GM12872 (cell line): Measurements from ENCODE around the gene HNRNPH1.

Experiments used
- CTCF ChIP-seq: IDR thresholded peaks from 3 replicates; pipeline ENCODE4 v1.5.1; 2011; ENCODE audit warnings: low read depth, mild to moderate bottlenecking, low read length, moderate library complexity; ENCODE audit not compliant: insufficient read depth

The HNRNPH1 gene

GRCh38 chr5:179620703-179621350, 2.6 kb downstream of the HNRNPH1 start:
- no peak for TF ChIP-seq CTCF

- TF ChIP-seq CTCF: no peak
Observed at GRCh38 chr5:179620293-179620692, 3.2 kb downstream of the HNRNPH1 start.

DNA sequence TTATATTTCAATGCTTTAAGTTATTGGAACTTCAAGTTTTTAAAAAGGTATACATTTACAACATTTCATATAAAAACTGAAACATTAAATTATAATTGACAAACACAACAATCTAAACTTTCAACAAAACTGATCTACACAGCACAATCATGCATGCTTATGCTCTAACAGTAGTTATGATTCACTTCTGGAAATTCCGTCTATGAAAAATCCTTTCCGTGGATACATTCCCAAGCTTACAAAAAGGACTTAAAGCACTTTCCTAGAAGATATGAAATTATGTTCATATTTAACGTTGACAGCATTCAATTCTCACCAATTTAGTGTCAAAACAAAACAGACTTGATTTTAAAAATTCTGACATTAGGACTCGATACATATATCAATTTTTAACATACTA, 3.7 kb downstream of the HNRNPH1 start:
- no peak for TF ChIP-seq CTCF

DNA sequence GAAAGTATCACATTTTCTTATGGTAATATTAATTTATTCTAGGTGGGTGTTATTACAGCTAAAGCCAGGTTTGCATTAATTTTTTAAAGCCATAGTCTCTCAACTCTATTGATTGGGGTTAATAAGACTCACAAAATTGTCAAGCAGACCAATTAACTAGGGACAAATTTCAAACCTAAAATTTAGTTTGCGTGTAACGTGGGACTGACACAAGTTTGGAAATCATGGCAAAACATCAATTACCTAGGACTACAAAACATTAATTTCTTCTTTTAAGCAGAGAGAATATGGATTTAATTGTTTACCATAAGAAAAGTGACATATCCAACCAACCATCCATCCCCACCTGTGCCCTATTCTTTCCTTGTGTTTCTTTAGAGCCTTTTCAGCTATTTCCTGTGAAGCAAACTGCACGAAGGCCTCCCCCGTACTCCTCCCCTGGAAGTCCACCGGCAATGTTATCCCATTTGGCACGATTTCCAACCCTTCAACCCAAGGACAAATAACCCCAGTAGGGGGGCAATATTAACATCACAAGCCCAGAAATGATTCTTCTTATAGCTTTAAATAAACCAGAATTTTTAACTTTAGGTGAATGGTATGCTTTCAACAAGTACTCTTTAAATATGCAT, 4.4 kb downstream of the HNRNPH1 start:
- TF ChIP-seq CTCF: no peak

DNA sequence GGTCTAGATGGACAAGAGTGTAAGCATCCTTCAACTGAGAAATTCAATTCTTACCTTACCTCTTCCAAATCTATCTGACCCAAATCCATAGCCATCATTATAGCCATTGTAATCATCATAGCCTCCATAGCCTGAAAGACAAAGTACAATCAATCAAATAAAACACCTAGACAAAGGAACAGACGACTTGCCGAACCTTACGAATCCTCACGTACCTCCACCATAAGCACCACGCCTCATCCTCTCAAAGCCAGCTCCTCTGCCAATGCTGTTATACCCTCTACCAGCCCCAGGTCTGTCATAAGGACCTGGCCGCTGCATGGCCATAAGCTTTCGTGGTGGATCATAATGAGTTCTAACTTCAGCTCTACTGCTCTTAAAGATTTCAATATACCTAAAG, 5.5 kb downstream of the HNRNPH1 start:
- no peak for TF ChIP-seq CTCF

GRCh38 chr5:179616002-179616594, 7.4 kb downstream of the HNRNPH1 start:
- TF ChIP-seq CTCF: no peak

DNA sequence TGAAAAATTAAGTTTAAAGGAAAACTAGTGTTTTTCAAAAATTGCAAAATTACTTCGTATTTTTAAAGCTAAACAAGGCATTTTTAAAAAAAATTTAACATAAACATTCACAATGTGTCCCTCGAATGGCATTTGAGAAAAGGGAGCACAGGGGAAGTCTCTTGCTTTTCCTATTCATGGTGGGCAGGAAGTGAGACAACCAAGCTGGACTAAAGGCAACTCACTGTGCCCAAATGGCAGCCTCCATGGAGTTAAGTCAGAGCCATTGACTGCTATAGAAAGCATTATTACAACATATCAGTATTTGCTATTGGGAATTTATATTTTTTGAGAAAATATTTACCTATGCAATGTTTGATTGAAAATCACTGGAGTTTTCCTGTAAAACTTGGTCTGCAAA, 8.3 kb downstream of the HNRNPH1 start:
- TF ChIP-seq CTCF: no peak
